Type B pancreatic cell (in vitro differentiated cells): ENCODE data around the gene GHRH. TPM values are rescaled to one million over a fixed set of nuclear protein-coding genes. Genes with fewer than 3 reads are reported as not detected.

Experiments used
- DNase-seq: peaks from one replicate; pipeline ENCODE4 v3.0.0; 2021; ENCODE audit warnings: mixed read lengths; ENCODE audit not compliant: unreplicated experiment; ENCODE audit errors: extremely low spot score
- H3K27ac Mint-ChIP-seq: 2 replicates; pipeline ENCODE4 v1.8.0; 2021; ENCODE audit warnings: mild to moderate bottlenecking, mixed read lengths
- H3K27me3 Mint-ChIP-seq: 2 replicates; pipeline ENCODE4 v1.8.0; 2021; ENCODE audit warnings: mixed read lengths
- H3K36me3 Mint-ChIP-seq: 2 replicates; pipeline ENCODE4 v1.8.0; 2021; ENCODE audit warnings: mixed read lengths
- H3K4me1 Mint-ChIP-seq: one replicate; pipeline ENCODE4 v1.8.0; 2021; ENCODE audit warnings: mixed read lengths; ENCODE audit not compliant: unreplicated experiment
- H3K4me3 Mint-ChIP-seq: 2 replicates; pipeline ENCODE4 v1.8.0; 2021; ENCODE audit warnings: mild to moderate bottlenecking, mixed read lengths
- H3K9me3 Mint-ChIP-seq: 2 replicates; pipeline ENCODE4 v1.8.0; 2021; ENCODE audit warnings: mixed read lengths
- CTCF ChIP-seq: fragments of 200-600 bp; sonication (generic); conservative IDR thresholded peaks from 2 replicates; pipeline ENCODE4 v1.5.0; 2021; ENCODE audit warnings: antibody characterized with exemption, mild to moderate bottlenecking
- total RNA-seq: library from RNA; stranded (reverse); gene quantifications from 2 replicates; pipeline ENCODE4 v1.2.1, GENCODE V29; 2021; ENCODE audit warnings: low replicate concordance

GHRH gene
- total RNA-seq, 1 donor from 2014 or later = 0.77 TPM

GRCh38 chr20:37274851-37275524, 13.4 kb upstream of the GHRH start:
- Mint-ChIP-seq H3K27me3 (no peaks in the 10 kb centered on the region), H3K36me3 (no peaks in the 10 kb centered on the region), H3K4me1 (peaks cover 17% of the 10 kb centered on the region), H3K27ac (no peak overlapping the region), H3K4me3 (no peak overlapping the region), H3K9me3 (no peaks in the 10 kb centered on the region)
- DNase-seq = no peak
- no peak for TF ChIP-seq CTCF

GRCh38 chr20:37273988-37274387, 12.4 kb upstream of the GHRH start:
- Mint-ChIP-seq H3K9me3 (no peaks in the 10 kb centered on the region), H3K4me1 (peaks cover 15% of the 10 kb centered on the region), H3K27ac (no peak overlapping the region), H3K4me3 (no peak overlapping the region), H3K27me3 (no peaks in the 10 kb centered on the region), H3K36me3 (no peaks in the 10 kb centered on the region)
- no peak for DNase-seq
- no peak for TF ChIP-seq CTCF

GRCh38 chr20:37271421-37271768, 9.8 kb upstream of the GHRH start:
- no peak for DNase-seq
- H3K27me3 Mint-ChIP-seq = peaks cover 6% of the 10 kb centered on the region
- no peak for TF ChIP-seq CTCF
- no peaks in the 10 kb centered on the region for H3K9me3 Mint-ChIP-seq
- no peak overlapping the region for H3K4me3 Mint-ChIP-seq
- H3K27ac Mint-ChIP-seq = no peak overlapping the region
- peaks cover 7% of the 10 kb centered on the region for H3K4me1 Mint-ChIP-seq
- H3K36me3 Mint-ChIP-seq = no peaks in the 10 kb centered on the region

- no peak overlapping the region for H3K27ac Mint-ChIP-seq
- no peaks in the 10 kb centered on the region for H3K9me3 Mint-ChIP-seq
- no peak for DNase-seq
- TF ChIP-seq CTCF = no peak
- H3K27me3 Mint-ChIP-seq = peaks cover 6% of the 10 kb centered on the region
- H3K4me1 Mint-ChIP-seq = peaks cover 7% of the 10 kb centered on the region
- H3K36me3 Mint-ChIP-seq = no peaks in the 10 kb centered on the region
- H3K4me3 Mint-ChIP-seq = no peak overlapping the region
These were observed 9.2 kb upstream of the GHRH start for GRCh38 chr20:37270576-37271420.

GRCh38 chr20:37267667-37268313, 6.2 kb upstream of the GHRH start:
- DNase-seq = no peak
- no peak for TF ChIP-seq CTCF
- Mint-ChIP-seq H3K36me3 (no peaks in the 10 kb centered on the region), H3K4me3 (no peak overlapping the region), H3K27me3 (peaks cover 6% of the 10 kb centered on the region), H3K4me1 (no peaks in the 10 kb centered on the region), H3K27ac (no peak overlapping the region), H3K9me3 (no peaks in the 10 kb centered on the region)
